Neural progenitor cell (in vitro differentiated cells): Measurements from ENCODE around the gene HOXA1. TPM values are rescaled to one million over a fixed set of nuclear protein-coding genes. Genes with fewer than 3 reads are reported as not detected.
A peak's percentile ranks its signal among the peaks of the same experiment; 100 is the strongest.

Experiments used
- DNase-seq: peaks from one replicate; pipeline ENCODE4 v3.0.0-alpha.2; 2016; ENCODE audit warnings: low spot score
- H2AFZ ChIP-seq: fragments of 200-600 bp; sonication (generic); replicated peaks from 2 replicates; pipeline ENCODE4 v1.6.1; 2016; ENCODE audit warnings: antibody characterized with exemption
- H3F3A ChIP-seq: fragments of 200-600 bp; sonication (generic); 2 replicates; pipeline ENCODE4 v1.6.1; 2016; ENCODE audit warnings: antibody characterized with exemption, low read depth
- H3K27ac ChIP-seq: fragments of 200-600 bp; sonication (generic); 2 replicates; pipeline ENCODE4 v1.5.1; 2016; ENCODE audit warnings: mild to moderate bottlenecking
- H3K27me3 ChIP-seq: fragments of 200-600 bp; sonication (generic); 2 replicates; pipeline ENCODE4 v1.6.1; 2016; ENCODE audit warnings: mild to moderate bottlenecking, moderate library complexity
- H3K36me3 ChIP-seq: fragments of 200-600 bp; sonication (generic); 2 replicates; pipeline ENCODE4 v1.5.1; 2016
- H3K4me1 ChIP-seq: fragments of 200-600 bp; sonication (generic); 2 replicates; pipeline ENCODE4 v1.6.1; 2016; ENCODE audit warnings: mixed run types
- H3K4me2 ChIP-seq: fragments of 200-600 bp; sonication (generic); 2 replicates; pipeline ENCODE4 v1.6.1; 2016
- H3K4me3 ChIP-seq: fragments of 200-600 bp; sonication (generic); 2 replicates; pipeline ENCODE4 v1.5.1; 2016
- H3K79me2 ChIP-seq: fragments of 200-600 bp; sonication (generic); 2 replicates; pipeline ENCODE4 v1.6.1; 2016; ENCODE audit warnings: low read depth
- H3K9ac ChIP-seq: fragments of 200-600 bp; sonication (generic); 2 replicates; pipeline ENCODE4 v1.6.1; 2016
- H3K9me3 ChIP-seq: fragments of 200-600 bp; sonication (generic); 2 replicates; pipeline ENCODE4 v1.5.1; 2016; ENCODE audit warnings: low read depth
- H4K20me1 ChIP-seq: fragments of 200-600 bp; sonication (generic); 2 replicates; pipeline ENCODE4 v1.6.1; 2016; ENCODE audit warnings: low read depth
- H3K27ac Mint-ChIP-seq: 3 replicates; pipeline ENCODE4 v1.8.0; 2021; ENCODE audit warnings: mixed read lengths
- H3K27me3 Mint-ChIP-seq: 2 replicates; pipeline ENCODE4 v1.8.0; 2022; ENCODE audit warnings: low read depth, mild to moderate bottlenecking, inconsistent platforms, moderate library complexity, mixed read lengths; ENCODE audit not compliant: insufficient read depth
- H3K36me3 Mint-ChIP-seq: 3 replicates; pipeline ENCODE4 v1.8.0; 2021; ENCODE audit warnings: mixed read lengths
- H3K4me1 Mint-ChIP-seq: 3 replicates; pipeline ENCODE4 v1.8.0; 2021; ENCODE audit warnings: mixed read lengths
- H3K4me3 Mint-ChIP-seq: 3 replicates; pipeline ENCODE4 v1.8.0; 2021; ENCODE audit warnings: mild to moderate bottlenecking, moderate library complexity, mixed read lengths
- H3K9me3 Mint-ChIP-seq: 3 replicates; pipeline ENCODE4 v1.8.0; 2020; ENCODE audit warnings: mixed read lengths
- EZH2 ChIP-seq: fragments of 200-600 bp; sonication (generic); IDR thresholded peaks from 2 replicates; pipeline ENCODE4 v1.6.1; 2017; ENCODE audit warnings: antibody characterized with exemption, mild to moderate bottlenecking, moderate library complexity
- EZH2phosphoT487 ChIP-seq: fragments of 200-600 bp; sonication (generic); IDR thresholded peaks from 2 replicates; pipeline ENCODE4 v1.6.1; 2017; ENCODE audit warnings: antibody characterized with exemption
- total RNA-seq: library from RNA; depleted of rRNA; stranded (reverse); fragments of >200 nt; gene quantifications from 2 replicates; pipeline ENCODE4 v1.2.3, GENCODE V29; 2015; ENCODE audit warnings: low replicate concordance
- TF ChIP-seq, protein P1 (sequence below): fragments of 200-600 bp; sonication (generic); IDR thresholded peaks from 2 replicates; pipeline ENCODE4 v1.5.1; 2017; ENCODE audit warnings: antibody characterized with exemption, mild to moderate bottlenecking

The HOXA1 gene
- total RNA-seq, 1 donor from 2014 or later = not detected

DNA sequence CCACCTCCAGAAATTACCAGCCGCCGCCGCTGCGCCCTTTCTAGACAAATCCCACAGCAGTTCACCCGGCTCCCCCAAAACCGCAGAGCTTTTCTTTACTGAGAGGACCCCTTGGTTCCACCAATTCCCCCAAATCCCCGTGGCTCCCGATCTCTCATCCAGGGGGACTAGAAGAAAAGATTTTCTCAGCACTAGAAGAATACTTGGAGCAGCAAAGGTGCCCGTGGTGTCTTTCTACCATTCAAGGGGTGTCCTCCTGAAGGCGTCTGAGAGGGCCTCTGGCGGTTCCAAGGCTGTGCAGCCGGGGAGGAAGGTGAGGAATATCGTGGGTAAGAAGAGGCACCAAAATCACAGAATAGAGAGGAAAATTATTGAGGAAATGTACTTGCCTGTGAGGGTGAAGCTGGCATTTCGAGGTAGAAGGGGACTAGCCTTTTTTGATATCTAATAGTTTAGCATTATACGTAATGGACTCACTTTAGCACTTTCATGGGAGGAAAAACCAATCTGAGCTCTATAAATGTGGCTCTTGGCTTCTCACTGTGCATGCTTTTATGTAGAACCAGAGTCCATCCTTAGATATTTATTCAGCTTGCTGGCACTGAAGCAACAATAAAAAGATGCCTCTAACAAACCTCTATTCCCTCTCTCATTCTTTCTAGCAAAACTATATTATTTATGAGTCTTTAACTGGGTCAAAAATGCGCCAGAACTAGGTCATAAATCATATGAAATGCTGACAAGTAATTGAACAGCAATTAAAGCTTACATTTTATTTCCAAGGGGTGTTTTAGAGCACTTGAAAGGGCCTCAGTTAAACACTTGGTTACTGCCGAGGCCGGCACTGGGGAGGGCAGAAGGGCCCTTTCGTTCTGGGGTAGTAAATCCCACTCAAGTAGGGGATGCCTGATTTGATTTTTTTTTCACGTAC, 20.5 kb upstream of the HOXA1 start:
- Histone ChIP-seq H4K20me1 (peaks cover 93% of the 10 kb centered on the region), H3K36me3 (no peaks in the 10 kb centered on the region), H3K9me3 (no peaks in the 10 kb centered on the region), H2AFZ (no peak overlapping the region), H3K4me1 (no peaks in the 10 kb centered on the region), H3K27me3 (peaks cover 100% of the 10 kb centered on the region), H3K79me2 (no peaks in the 10 kb centered on the region), H3K9ac (no peak overlapping the region), H3K4me2 (no peak overlapping the region), H3K27ac (no peak overlapping the region), H3F3A (peaks cover 13% of the 10 kb centered on the region), H3K4me3 (no peak overlapping the region)
- Mint-ChIP-seq H3K36me3 (no peaks in the 10 kb centered on the region), H3K9me3 (no peaks in the 10 kb centered on the region), H3K27me3 (peaks cover 92% of the 10 kb centered on the region), H3K4me3 (no peak overlapping the region), H3K27ac (no peak overlapping the region), H3K4me1 (no peaks in the 10 kb centered on the region)
- DNase-seq = no peak
- TF ChIP-seq, protein P1, sequence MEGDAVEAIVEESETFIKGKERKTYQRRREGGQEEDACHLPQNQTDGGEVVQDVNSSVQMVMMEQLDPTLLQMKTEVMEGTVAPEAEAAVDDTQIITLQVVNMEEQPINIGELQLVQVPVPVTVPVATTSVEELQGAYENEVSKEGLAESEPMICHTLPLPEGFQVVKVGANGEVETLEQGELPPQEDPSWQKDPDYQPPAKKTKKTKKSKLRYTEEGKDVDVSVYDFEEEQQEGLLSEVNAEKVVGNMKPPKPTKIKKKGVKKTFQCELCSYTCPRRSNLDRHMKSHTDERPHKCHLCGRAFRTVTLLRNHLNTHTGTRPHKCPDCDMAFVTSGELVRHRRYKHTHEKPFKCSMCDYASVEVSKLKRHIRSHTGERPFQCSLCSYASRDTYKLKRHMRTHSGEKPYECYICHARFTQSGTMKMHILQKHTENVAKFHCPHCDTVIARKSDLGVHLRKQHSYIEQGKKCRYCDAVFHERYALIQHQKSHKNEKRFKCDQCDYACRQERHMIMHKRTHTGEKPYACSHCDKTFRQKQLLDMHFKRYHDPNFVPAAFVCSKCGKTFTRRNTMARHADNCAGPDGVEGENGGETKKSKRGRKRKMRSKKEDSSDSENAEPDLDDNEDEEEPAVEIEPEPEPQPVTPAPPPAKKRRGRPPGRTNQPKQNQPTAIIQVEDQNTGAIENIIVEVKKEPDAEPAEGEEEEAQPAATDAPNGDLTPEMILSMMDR = no peak
- TF ChIP-seq EZH2 (peak; percentile 64), EZH2phosphoT487 (peak; percentile 52)

DNA sequence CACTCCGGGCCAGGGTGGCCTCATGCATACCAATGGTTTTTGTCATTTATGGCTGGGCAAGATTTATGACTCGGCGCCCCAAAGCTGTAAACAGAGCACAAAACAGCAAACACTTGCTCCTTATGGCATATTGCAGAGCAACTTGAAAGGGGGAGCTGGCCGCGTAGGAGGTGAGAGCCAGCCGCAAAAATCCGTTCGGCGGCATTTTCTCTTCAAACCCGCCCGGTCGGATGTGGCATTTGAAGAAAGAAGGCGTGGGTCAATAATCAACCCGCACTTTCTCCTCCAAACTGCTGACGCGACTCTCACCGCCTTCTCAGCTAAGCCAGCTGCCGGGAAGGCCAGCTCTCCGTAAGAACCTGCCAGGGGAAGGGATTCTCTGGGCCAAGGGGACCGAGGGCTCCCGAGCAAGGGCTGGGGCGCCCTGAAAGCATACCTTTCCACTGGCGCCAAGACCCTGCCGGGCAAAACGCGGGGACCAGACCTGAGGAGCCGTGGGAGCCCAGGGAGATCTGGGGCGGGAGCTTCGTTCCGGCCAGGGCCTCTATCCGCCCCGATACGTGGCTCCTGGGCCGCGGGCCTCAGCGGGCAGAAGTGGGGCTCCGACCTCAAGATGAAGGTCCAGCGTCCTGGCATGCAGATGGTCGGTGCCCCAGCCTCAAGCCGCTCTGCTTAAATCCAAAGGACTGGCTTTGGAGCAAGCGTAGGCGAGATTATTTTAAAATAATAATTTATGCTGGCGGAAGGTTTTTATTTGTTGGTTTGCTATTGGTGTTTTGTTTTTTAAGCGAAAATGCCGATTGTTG, 19.6 kb upstream of the HOXA1 start:
- Mint-ChIP-seq H3K27me3 (peaks cover 91% of the 10 kb centered on the region), H3K4me3 (no peak overlapping the region), H3K27ac (no peak overlapping the region), H3K36me3 (no peaks in the 10 kb centered on the region), H3K4me1 (no peaks in the 10 kb centered on the region), H3K9me3 (no peaks in the 10 kb centered on the region)
- H3K4me2 ChIP-seq = no peak overlapping the region
- TF ChIP-seq EZH2 = peak; percentile 100
- TF ChIP-seq EZH2phosphoT487 = peak; percentile 99
- TF ChIP-seq, protein P1 = no peak
- H3K36me3 ChIP-seq = no peaks in the 10 kb centered on the region
- H3F3A ChIP-seq = peaks cover 13% of the 10 kb centered on the region
- no peaks in the 10 kb centered on the region for H3K79me2 ChIP-seq
- H3K27ac ChIP-seq = no peak overlapping the region
- H2AFZ ChIP-seq = no peak overlapping the region
- no peaks in the 10 kb centered on the region for H3K9me3 ChIP-seq
- no peaks in the 10 kb centered on the region for H3K4me1 ChIP-seq
- no peak overlapping the region for H3K4me3 ChIP-seq
- H3K27me3 ChIP-seq = peaks cover 100% of the 10 kb centered on the region
- peaks cover 93% of the 10 kb centered on the region for H4K20me1 ChIP-seq
- no peak overlapping the region for H3K9ac ChIP-seq
- DNase-seq = peak; percentile 50

DNA sequence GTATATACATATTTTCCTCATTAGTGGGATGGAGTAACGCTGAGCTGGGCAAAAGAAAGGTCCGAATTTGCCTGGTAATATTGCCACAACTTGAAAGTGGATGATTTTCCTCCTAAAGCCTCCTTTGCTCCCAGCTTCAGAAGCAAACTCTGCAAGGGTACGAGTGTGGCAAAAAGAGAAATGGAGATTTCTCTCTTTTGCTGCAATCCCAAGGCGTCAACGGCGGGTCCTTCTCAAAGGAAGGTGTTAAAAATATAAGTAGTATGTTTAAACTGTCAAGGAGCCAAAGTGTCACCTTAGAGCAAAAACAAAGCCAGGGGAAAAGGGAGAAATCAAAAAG, 19.1 kb upstream of the HOXA1 start:
- TF ChIP-seq, protein P1 = no peak
- peak; percentile 78 for TF ChIP-seq EZH2
- no peak overlapping the region for H3K27ac Mint-ChIP-seq
- H3F3A ChIP-seq = peaks cover 13% of the 10 kb centered on the region
- peaks cover 90% of the 10 kb centered on the region for H3K27me3 Mint-ChIP-seq
- no peaks in the 10 kb centered on the region for H3K9me3 ChIP-seq
- H3K4me3 ChIP-seq = no peak overlapping the region
- peaks cover 94% of the 10 kb centered on the region for H4K20me1 ChIP-seq
- no peak overlapping the region for H2AFZ ChIP-seq
- H3K36me3 ChIP-seq = no peaks in the 10 kb centered on the region
- H3K4me3 Mint-ChIP-seq = no peak overlapping the region
- no peak overlapping the region for H3K4me2 ChIP-seq
- no peaks in the 10 kb centered on the region for H3K36me3 Mint-ChIP-seq
- H3K27me3 ChIP-seq = peaks cover 100% of the 10 kb centered on the region
- H3K4me1 ChIP-seq = no peaks in the 10 kb centered on the region
- no peak for DNase-seq
- no peak overlapping the region for H3K9ac ChIP-seq
- H3K27ac ChIP-seq = no peak overlapping the region
- H3K79me2 ChIP-seq = no peaks in the 10 kb centered on the region
- H3K9me3 Mint-ChIP-seq = no peaks in the 10 kb centered on the region
- no peaks in the 10 kb centered on the region for H3K4me1 Mint-ChIP-seq
